MCF 10A (cell line): ENCODE results near the gene CLPTM1L. TPM values are rescaled to one million over a fixed set of nuclear protein-coding genes. Genes with fewer than 3 reads are reported as not detected.
"Not testable (repeated sequence)": the region's sequence is repeated elsewhere in the genome, so short reads cannot be mapped to it uniquely, and the experiment has no call there.

Source experiments
- BruUV-seq: library from RNA; stranded (reverse); fragments of 400-500 nt; replicated peaks from 2 replicates; lab custom pipeline; 2021; lab: Mats Ljungman, UMichigan
- CTCF ChIA-PET: fragments of 300-600 bp; sonication (Branson Sonifier 250); formaldehyde crosslinking; extraction: SDS; loops from one replicate; lab custom pipeline; 2021; ENCODE audit warnings: antibody characterized with exemption, inconsistent platforms; lab: Yijun Ruan, JAX
- POLR2A ChIA-PET: fragments of 300-600, 350-650 bp; sonication (Branson Sonifier 250); formaldehyde crosslinking; extraction: SDS; loops from one replicate; lab custom pipeline; 2020; ENCODE audit warnings: antibody characterized with exemption, inconsistent platforms; lab: Yijun Ruan, JAX
- DNase-seq: peaks from one replicate; pipeline ENCODE4 v3.0.0-alpha.2; 2018; ENCODE audit not compliant: unreplicated experiment
- H3K27ac Mint-ChIP-seq: one replicate; pipeline ENCODE4 v1.8.0; 2022; ENCODE audit warnings: mild to moderate bottlenecking, low read depth, mixed read lengths; ENCODE audit not compliant: unreplicated experiment
- H3K27me3 Mint-ChIP-seq: one replicate; pipeline ENCODE4 v1.8.0; 2022; ENCODE audit warnings: mixed read lengths; ENCODE audit not compliant: insufficient read depth, unreplicated experiment
- H3K36me3 Mint-ChIP-seq: one replicate; pipeline ENCODE4 v1.8.0; 2022; ENCODE audit warnings: mild to moderate bottlenecking, moderate library complexity, mixed read lengths; ENCODE audit not compliant: insufficient read depth, unreplicated experiment
- H3K4me1 Mint-ChIP-seq: one replicate; pipeline ENCODE4 v1.8.0; 2022; ENCODE audit warnings: mixed read lengths; ENCODE audit not compliant: insufficient read depth, unreplicated experiment
- H3K4me3 Mint-ChIP-seq: one replicate; pipeline ENCODE4 v1.8.0; 2022; ENCODE audit warnings: mild to moderate bottlenecking, moderate library complexity, mixed read lengths; ENCODE audit not compliant: unreplicated experiment
- H3K9me3 Mint-ChIP-seq: one replicate; pipeline ENCODE4 v1.8.0; 2022; ENCODE audit warnings: mixed read lengths; ENCODE audit not compliant: unreplicated experiment
- CTCF ChIP-seq: fragments of 200-600 bp; IDR thresholded peaks from one replicate; pipeline ENCODE4 v1.8.0; 2022; ENCODE audit warnings: antibody characterized with exemption, mild to moderate bottlenecking; ENCODE audit not compliant: unreplicated experiment
- intact Hi-C: fragments of 100-400 bp; cut with micrococcal nuclease; formaldehyde crosslinking; loops from 2 replicates; pipeline ENCODE4 v1.14.1; 2022
- total RNA-seq: library from RNA; stranded (reverse); gene quantifications from 2 replicates; pipeline ENCODE4 v1.2.3, GENCODE V29; 2022

Gene CLPTM1L
- total RNA-seq, 1 experiment from 2014 or later = 128 TPM

DNA sequence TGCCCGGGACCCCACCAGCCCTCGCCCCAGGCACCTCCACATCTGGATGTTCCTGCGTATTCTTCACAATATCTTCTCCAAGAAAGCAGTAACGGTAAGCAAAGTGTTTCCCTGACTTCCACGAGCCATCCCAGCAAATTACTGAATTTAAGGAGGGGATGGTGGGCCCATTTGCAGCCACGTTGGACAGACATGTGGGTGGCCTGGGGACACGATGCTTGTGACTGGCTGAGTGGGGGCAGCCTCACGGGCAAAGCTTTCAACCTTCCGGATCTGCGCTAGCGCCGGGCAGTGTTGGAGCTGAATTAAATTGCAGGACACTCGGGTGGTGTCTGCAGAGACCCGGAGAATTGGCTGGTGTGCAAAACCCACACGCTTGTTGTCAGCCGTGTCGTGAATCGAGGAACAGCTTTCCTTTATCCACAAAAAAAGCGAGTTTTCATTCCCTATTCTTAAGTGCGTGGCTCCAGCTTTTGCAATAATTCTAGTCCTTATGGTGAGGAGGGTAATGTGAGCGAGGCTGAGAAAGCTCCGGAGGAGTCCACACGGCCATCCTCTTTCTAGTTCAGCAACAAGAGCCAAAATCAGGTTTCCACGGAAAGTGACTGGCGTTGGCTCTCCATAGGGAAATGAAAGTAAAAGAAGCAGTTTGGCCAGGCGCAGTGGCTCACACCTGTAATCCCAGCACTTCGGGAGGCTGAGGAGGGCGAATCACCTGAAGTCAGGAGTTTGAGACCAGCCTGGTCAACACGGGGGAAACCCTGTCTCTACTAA, 17.5 kb upstream of the CLPTM1L start:
- ChIA-PET CTCF (interaction anchor here (1.1 kb wide), 1 partner anchor 75 kb away, joined by 3 read pairs; no protein-coding TSS in a partner anchor), POLR2A (no interaction called here)
- Mint-ChIP-seq H3K4me3 (peak overlapping the region; percentile 11), H3K4me1 (no peaks in the 10 kb centered on the region), H3K9me3 (no peaks in the 10 kb centered on the region), H3K27ac (no peak overlapping the region), H3K27me3 (peaks cover 61% of the 10 kb centered on the region), H3K36me3 (no peaks in the 10 kb centered on the region)
- BruUV-seq = no TSS peak
- DNase-seq = no peak
- intact Hi-C loops = no loop called here
- no peak for TF ChIP-seq CTCF

- BruUV-seq = no TSS peak
- POLR2A ChIA-PET = no interaction called here
- Mint-ChIP-seq H3K4me1 (no peaks in the 10 kb centered on the region), H3K27ac (no peak overlapping the region), H3K9me3 (no peaks in the 10 kb centered on the region), H3K27me3 (peaks cover 58% of the 10 kb centered on the region), H3K36me3 (no peaks in the 10 kb centered on the region), H3K4me3 (no peak overlapping the region)
- intact Hi-C loops = no loop called here
- TF ChIP-seq CTCF = no peak
- no peak for DNase-seq
- CTCF ChIA-PET = no interaction called here
Measured at GRCh38 chr5:1360861-1361260, 16.0 kb upstream of the CLPTM1L start.

- H3K9me3 Mint-ChIP-seq, CTCF ChIA-PET, DNase-seq, H3K36me3 Mint-ChIP-seq, BruUV-seq, H3K27ac Mint-ChIP-seq, intact Hi-C loops, H3K4me3 Mint-ChIP-seq, H3K4me1 Mint-ChIP-seq, POLR2A ChIA-PET: not testable (repeated sequence)
- H3K27me3 Mint-ChIP-seq = peaks cover 54% of the 10 kb centered on the region
Measured at GRCh38 chr5:1360367-1360766, 15.5 kb upstream of the CLPTM1L start.

DNA sequence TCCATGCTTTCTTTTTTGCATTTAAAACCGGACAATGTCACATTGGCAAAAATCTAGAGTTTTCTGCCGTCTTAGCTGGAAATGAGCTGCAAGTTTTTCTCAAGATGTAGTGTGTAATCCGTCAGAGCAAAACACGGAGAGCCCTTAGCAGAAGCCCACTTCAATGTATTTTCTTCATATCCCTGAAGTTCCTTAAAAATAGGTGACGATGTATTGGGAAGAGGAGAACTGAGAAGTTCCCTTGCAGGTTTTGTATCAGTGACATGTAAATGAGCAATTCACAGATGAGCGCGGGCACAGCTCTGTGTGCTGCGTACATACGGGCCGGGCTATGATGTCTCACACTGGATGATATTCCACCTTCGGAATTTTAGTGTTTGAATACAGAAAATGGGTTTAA, 14.8 kb upstream of the CLPTM1L start:
- BruUV-seq = no TSS peak
- Mint-ChIP-seq H3K4me1 (no peaks in the 10 kb centered on the region), H3K27ac (no peak overlapping the region), H3K9me3 (no peaks in the 10 kb centered on the region), H3K36me3 (peaks cover 5% of the 10 kb centered on the region), H3K27me3 (peaks cover 54% of the 10 kb centered on the region), H3K4me3 (no peak overlapping the region)
- DNase-seq = no peak
- POLR2A ChIA-PET = no interaction called here
- TF ChIP-seq CTCF = no peak
- CTCF ChIA-PET = no interaction called here
- intact Hi-C loops = loop anchor here (10.0 kb wide), 1 partner anchor 285 kb away; no protein-coding TSS in a partner anchor
